WTC11 (cell line): ENCODE results near the gene CPNE2. TPM values are rescaled to one million over a fixed set of nuclear protein-coding genes. Genes with fewer than 3 reads are reported as not detected.

Experiments
- ATAC-seq: fragments of 200-7000 bp; cut with Tn5 transposase; 2 replicates; pipeline ENCODE4 v1.10.0; 2021; ENCODE audit warnings: mild to moderate bottlenecking, moderate library complexity
- CTCF ChIA-PET: fragments of 300-600 bp; sonication (Branson Sonifier 250); formaldehyde crosslinking; loops from one replicate; lab custom pipeline; 2021; ENCODE audit warnings: antibody characterized with exemption; lab: Charles Lee
- POLR2A ChIA-PET: fragments of 350-600 bp; sonication (Branson Sonifier 250); formaldehyde crosslinking; loops from one replicate; lab custom pipeline; 2021; ENCODE audit warnings: antibody characterized with exemption; lab: Charles Lee
- DNase-seq: peaks from one replicate; pipeline ENCODE4 v3.0.0; 2021; ENCODE audit warnings: low spot score
- H3K27ac Mint-ChIP-seq: 2 replicates; pipeline ENCODE4 v1.8.0; 2021; ENCODE audit warnings: mixed read lengths
- H3K27me3 Mint-ChIP-seq: 2 replicates; pipeline ENCODE4 v1.8.0; 2021; ENCODE audit warnings: low read depth, mild to moderate bottlenecking, moderate library complexity, mixed read lengths
- H3K36me3 Mint-ChIP-seq: 2 replicates; pipeline ENCODE4 v1.8.0; 2021; ENCODE audit warnings: mixed read lengths
- H3K4me1 Mint-ChIP-seq: 2 replicates; pipeline ENCODE4 v1.8.0; 2022; ENCODE audit warnings: mixed read lengths
- H3K4me3 Mint-ChIP-seq: 2 replicates; pipeline ENCODE4 v1.8.0; 2021; ENCODE audit warnings: mild to moderate bottlenecking, moderate library complexity, mixed read lengths
- H3K9me3 Mint-ChIP-seq: 2 replicates; pipeline ENCODE4 v1.8.0; 2021; ENCODE audit warnings: mixed read lengths
- AFF4 ChIP-seq: sonication (generic); formaldehyde crosslinking; IDR thresholded peaks from 2 replicates; pipeline ENCODE4 v1.8.1; 2023; ENCODE audit warnings: mild to moderate bottlenecking, missing genetic modification reagents, borderline replicate concordance
- ATF6 ChIP-seq: sonication (generic); formaldehyde crosslinking; IDR thresholded peaks from 2 replicates; pipeline ENCODE4 v1.8.1; 2023; ENCODE audit warnings: mild to moderate bottlenecking, missing genetic modification reagents
- CTCF ChIP-seq: fragments of 200-600 bp; IDR thresholded peaks from 2 replicates; pipeline ENCODE4 v1.8.0; 2022; ENCODE audit warnings: antibody characterized with exemption
- E2F4 ChIP-seq: sonication (generic); formaldehyde crosslinking; IDR thresholded peaks from 2 replicates; pipeline ENCODE4 v1.8.1; 2022; ENCODE audit warnings: low read depth, mild to moderate bottlenecking, moderate library complexity, missing genetic modification reagents, borderline replicate concordance
- ELF4 ChIP-seq: sonication (generic); formaldehyde crosslinking; IDR thresholded peaks from 2 replicates; pipeline ENCODE4 v1.8.1; 2022; ENCODE audit warnings: low read depth, mild to moderate bottlenecking, moderate library complexity, missing genetic modification reagents
- FOXJ3 ChIP-seq: sonication (generic); formaldehyde crosslinking; IDR thresholded peaks from 2 replicates; pipeline ENCODE4 v1.9.0; 2021; ENCODE audit warnings: missing genetic modification reagents, mild to moderate bottlenecking, borderline replicate concordance
- KAT7 ChIP-seq: sonication (generic); formaldehyde crosslinking; IDR thresholded peaks from 2 replicates; pipeline ENCODE4 v1.8.1; 2023; ENCODE audit warnings: missing genetic modification reagents, mild to moderate bottlenecking, borderline replicate concordance
- NR3C1 ChIP-seq: sonication (generic); formaldehyde crosslinking; conservative IDR thresholded peaks from 2 replicates; pipeline ENCODE4 v1.8.1; 2023; ENCODE audit warnings: low read depth, mild to moderate bottlenecking, missing genetic modification reagents
- OVOL2 ChIP-seq: fragments of 250-450 bp; sonication (Bioruptor Pico); IDR thresholded peaks from 2 replicates; pipeline ENCODE4 v1.9.0; 2021; ENCODE audit warnings: mild to moderate bottlenecking, borderline replicate concordance
- PRDM15 ChIP-seq: sonication (generic); formaldehyde crosslinking; IDR thresholded peaks from 2 replicates; pipeline ENCODE4 v1.8.0; 2022; ENCODE audit warnings: missing genetic modification reagents
- PREB ChIP-seq: sonication (generic); formaldehyde crosslinking; IDR thresholded peaks from 2 replicates; pipeline ENCODE4 v1.8.1; 2022; ENCODE audit warnings: mild to moderate bottlenecking, missing genetic modification reagents, moderate library complexity, borderline replicate concordance
- RELA ChIP-seq: sonication (generic); formaldehyde crosslinking; IDR thresholded peaks from 2 replicates; pipeline ENCODE4 v1.8.1; 2022; ENCODE audit warnings: missing genetic modification reagents, mild to moderate bottlenecking, borderline replicate concordance
- SMAD4 ChIP-seq: sonication (generic); formaldehyde crosslinking; IDR thresholded peaks from 2 replicates; pipeline ENCODE4 v1.8.0; 2022; ENCODE audit warnings: mild to moderate bottlenecking, missing genetic modification reagents
- TCF7 ChIP-seq: sonication (generic); formaldehyde crosslinking; IDR thresholded peaks from 2 replicates; pipeline ENCODE4 v1.8.0; 2022; ENCODE audit warnings: mild to moderate bottlenecking, low read depth, missing genetic modification reagents, moderate library complexity
- TEAD4 ChIP-seq: sonication (generic); formaldehyde crosslinking; IDR thresholded peaks from 2 replicates; pipeline ENCODE4 v1.8.0; 2022; ENCODE audit warnings: mild to moderate bottlenecking, missing genetic modification reagents
- ZBTB21 ChIP-seq: sonication (generic); formaldehyde crosslinking; IDR thresholded peaks from 2 replicates; pipeline ENCODE4 v1.8.1; 2023; ENCODE audit warnings: mild to moderate bottlenecking, missing genetic modification reagents, borderline replicate concordance
- ZMAT4 ChIP-seq: fragments of 250-450 bp; sonication (Bioruptor Pico); IDR thresholded peaks from 2 replicates; pipeline ENCODE4 v1.9.0; 2021; ENCODE audit warnings: mild to moderate bottlenecking
- ZNF416 ChIP-seq: fragments of 250-450 bp; sonication (Bioruptor Pico); IDR thresholded peaks from 2 replicates; pipeline ENCODE4 v1.9.0; 2021; ENCODE audit warnings: mild to moderate bottlenecking, inconsistent platforms
- total RNA-seq: library from RNA; stranded (reverse); gene quantifications from 3 replicates; pipeline ENCODE4 v1.2.3, GENCODE V29; 2021

The CPNE2 gene
- total RNA-seq, 1 experiment from 2014 or later: 14.0 TPM

GRCh38 chr16:57096192-57096591, 3.8 kb downstream of the CPNE2 start (continued):
- TF ChIP-seq FOXJ3 (CRISPR knock-in tag): no peak
- no peak for TF ChIP-seq OVOL2 (CRISPR knock-in tag)

GRCh38 chr16:57096793-57097192, 4.4 kb downstream of the CPNE2 start:
- H3K27ac Mint-ChIP-seq: no peak overlapping the region
- TF ChIP-seq ZMAT4 (CRISPR knock-in tag) (no peak), SMAD4 (CRISPR knock-in tag) (no peak), TCF7 (no peak), ZBTB21 (no peak), E2F4 (CRISPR knock-in tag) (no peak), CTCF (no peak), RELA (CRISPR knock-in tag) (no peak), ELF4 (CRISPR knock-in tag) (no peak), NR3C1 (CRISPR knock-in tag) (no peak), AFF4 (CRISPR knock-in tag) (no peak), ZNF416 (CRISPR knock-in tag) (no peak)
- TF ChIP-seq, all 79 proteins: peak for 0

GRCh38 chr16:57098188-57098841, 5.9 kb downstream of the CPNE2 start:
- H3K27ac Mint-ChIP-seq: peak overlapping the region; percentile 75; the same call in 1 of the 2 replicates
- TF ChIP-seq TEAD4 (CRISPR knock-in tag) (no peak), ATF6 (CRISPR knock-in tag) (no peak), PREB (CRISPR knock-in tag) (no peak), PRDM15 (CRISPR knock-in tag) (no peak), SMAD4 (CRISPR knock-in tag) (no peak), KAT7 (no peak)

More at GRCh38 chr16:57096793-57097192, 4.4 kb downstream of the CPNE2 start:
- DNase-seq (no peak), ATAC-seq (no peak)
- Mint-ChIP-seq H3K27me3 (peaks cover 14% of the 10 kb centered on the region), H3K9me3 (no peaks in the 10 kb centered on the region), H3K36me3 (no peaks in the 10 kb centered on the region), H3K4me3 (no peak overlapping the region), H3K4me1 (peaks cover 31% of the 10 kb centered on the region)
- POLR2A ChIA-PET: no interaction called here
- CTCF ChIA-PET: interaction anchor here (0.6 to 1.4 kb wide), 2 partner anchors 108 to 486 kb away, joined by 3 to 5 read pairs; partner anchors contain the start of gene NLRC5

More at GRCh38 chr16:57098188-57098841, 5.9 kb downstream of the CPNE2 start:
- ChIA-PET POLR2A (no interaction called here), CTCF (interaction anchor here (0.7 to 1.7 kb wide), 9 partner anchors 11 to 134 kb away, joined by 3 to 12 read pairs (median 4); partner anchors contain the start of genes NLRC5, PSME3IP1 and RSPRY1)
- Mint-ChIP-seq H3K9me3 (no peaks in the 10 kb centered on the region), H3K4me1 (peaks cover 37% of the 10 kb centered on the region), H3K36me3 (no peaks in the 10 kb centered on the region), H3K27me3 (peaks cover 13% of the 10 kb centered on the region), H3K4me3 (no peak overlapping the region)
- DNase-seq (peak; percentile 41), ATAC-seq (peak; percentile 69)
